OCI-LY1 (cell line): Measurements from ENCODE around the gene BTBD9.

ENCODE experiments used
- EZH2 ChIP-seq: fragments of 200-600 bp; sonication (generic), shearing (Covaris generic); IDR thresholded peaks from 2 replicates; pipeline ENCODE4 v1.8.0; 2017; ENCODE audit warnings: borderline replicate concordance, mixed run types, mild to moderate bottlenecking, antibody characterized with exemption, low read length, moderate library complexity, mixed read lengths
- TF ChIP-seq, protein P1 (sequence below): fragments of 200-600 bp; sonication (generic), shearing (Covaris generic); IDR thresholded peaks from 2 replicates; pipeline ENCODE4 v1.5.1; 2017; ENCODE audit warnings: mild to moderate bottlenecking, antibody characterized with exemption, low read length, moderate library complexity, mixed read lengths

DNA sequence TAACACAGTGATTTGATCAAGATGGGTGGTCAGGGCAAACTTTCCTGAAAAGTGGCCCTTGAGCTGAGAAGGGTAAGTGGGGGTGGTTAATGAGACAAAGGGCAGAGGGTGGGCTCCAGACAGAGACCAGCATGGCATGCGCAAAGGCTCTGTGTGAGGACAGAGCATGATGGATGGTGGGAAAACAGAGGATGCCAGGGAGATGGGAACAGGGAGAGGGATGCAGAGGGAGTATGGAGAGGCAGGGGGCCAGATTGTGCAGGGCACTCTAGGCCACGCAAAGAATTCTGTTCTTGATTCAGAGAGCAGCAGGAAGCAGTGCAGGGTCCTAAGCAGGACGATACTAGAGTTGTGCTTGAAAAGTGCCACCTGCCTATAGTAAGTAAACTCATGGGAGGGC is 394.4 kb downstream of the BTBD9 start:
- no peak for TF ChIP-seq EZH2
- TF ChIP-seq, protein P1, sequence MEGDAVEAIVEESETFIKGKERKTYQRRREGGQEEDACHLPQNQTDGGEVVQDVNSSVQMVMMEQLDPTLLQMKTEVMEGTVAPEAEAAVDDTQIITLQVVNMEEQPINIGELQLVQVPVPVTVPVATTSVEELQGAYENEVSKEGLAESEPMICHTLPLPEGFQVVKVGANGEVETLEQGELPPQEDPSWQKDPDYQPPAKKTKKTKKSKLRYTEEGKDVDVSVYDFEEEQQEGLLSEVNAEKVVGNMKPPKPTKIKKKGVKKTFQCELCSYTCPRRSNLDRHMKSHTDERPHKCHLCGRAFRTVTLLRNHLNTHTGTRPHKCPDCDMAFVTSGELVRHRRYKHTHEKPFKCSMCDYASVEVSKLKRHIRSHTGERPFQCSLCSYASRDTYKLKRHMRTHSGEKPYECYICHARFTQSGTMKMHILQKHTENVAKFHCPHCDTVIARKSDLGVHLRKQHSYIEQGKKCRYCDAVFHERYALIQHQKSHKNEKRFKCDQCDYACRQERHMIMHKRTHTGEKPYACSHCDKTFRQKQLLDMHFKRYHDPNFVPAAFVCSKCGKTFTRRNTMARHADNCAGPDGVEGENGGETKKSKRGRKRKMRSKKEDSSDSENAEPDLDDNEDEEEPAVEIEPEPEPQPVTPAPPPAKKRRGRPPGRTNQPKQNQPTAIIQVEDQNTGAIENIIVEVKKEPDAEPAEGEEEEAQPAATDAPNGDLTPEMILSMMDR: no peak
